ENCODE results near the gene DNAJB8.

DNAJB8 gene

GRCh38 chr3:128468285-128468790 is 1.6 kb upstream of the DNAJB8 start:
- no peak overlapping the region for H3K4me3 ChIP-seq (ENCODE audit: low read depth, low read length)
- TF ChIP-seq CTCF (IDR thresholded peaks at IDR 0.05; ENCODE audit: low read depth, low read length, missing control alignments): no peak
- no peak for DNase-seq (ENCODE audit: low read depth)

- no peak for DNase-seq (ENCODE audit: low read depth)
- no peak overlapping the region for H3K4me3 ChIP-seq (ENCODE audit: low read depth, low read length)
- TF ChIP-seq CTCF (IDR thresholded peaks at IDR 0.05; ENCODE audit: low read depth, low read length, missing control alignments): no peak
Measured at GRCh38 chr3:128464702-128465101, 2.0 kb downstream of the DNAJB8 start.

- H3K4me3 ChIP-seq (ENCODE audit: low read depth, low read length): no peak overlapping the region
- DNase-seq (ENCODE audit: low read depth): no peak
Measured at GRCh38 chr3:128464188-128464587, 2.5 kb downstream of the DNAJB8 start.

GRCh38 chr3:128463771-128464170 is 2.9 kb downstream of the DNAJB8 start:
- no peak overlapping the region for H3K4me3 ChIP-seq (ENCODE audit: low read depth, low read length)
- TF ChIP-seq CTCF (IDR thresholded peaks at IDR 0.05; ENCODE audit: low read depth, low read length, missing control alignments): no peak
- no peak for DNase-seq (ENCODE audit: low read depth)

More at GRCh38 chr3:128464188-128464587, 2.5 kb downstream of the DNAJB8 start:
- TF ChIP-seq CTCF (IDR thresholded peaks at IDR 0.05; ENCODE audit: low read depth, low read length, missing control alignments): no peak

- DNase-seq (ENCODE audit: low read depth): no peak
- TF ChIP-seq CTCF (IDR thresholded peaks at IDR 0.05; ENCODE audit: low read depth, low read length, missing control alignments): no peak
- H3K4me3 ChIP-seq (ENCODE audit: low read depth, low read length): no peak overlapping the region
Measured at GRCh38 chr3:128463354-128463753, 3.3 kb downstream of the DNAJB8 start.

- no peak for DNase-seq (ENCODE audit: low read depth)
- no peak for TF ChIP-seq CTCF (IDR thresholded peaks at IDR 0.05; ENCODE audit: low read depth, low read length, missing control alignments)
- H3K4me3 ChIP-seq (ENCODE audit: low read depth, low read length): no peak overlapping the region
Measured at GRCh38 chr3:128462931-128463330, 3.8 kb downstream of the DNAJB8 start.

- no peak overlapping the region for H3K4me3 ChIP-seq (ENCODE audit: low read depth, low read length)
Measured at GRCh38 chr3:128462341-128462910, 4.3 kb downstream of the DNAJB8 start.

More at GRCh38 chr3:128462341-128462910, 4.3 kb downstream of the DNAJB8 start:
- TF ChIP-seq CTCF (IDR thresholded peaks at IDR 0.05; ENCODE audit: low read depth, low read length, missing control alignments): no peak
- DNase-seq (ENCODE audit: low read depth): no peak
